NK-92 (cell line): ENCODE measurements around the gene ELK3.
"Not testable (repeated sequence)": the region's sequence is repeated elsewhere in the genome, so short reads cannot be mapped to it uniquely, and the experiment has no call there.

Source experiments
- DNase-seq: peaks from one replicate; lab custom pipeline; 2025; ENCODE audit not compliant: unreplicated experiment; lab: John Stamatoyannopoulos, UW

Gene ELK3

GRCh38 chr12:96302687-96303310, 108.6 kb downstream of the ELK3 start:
- no peak for DNase-seq

- no peak for DNase-seq
These were observed 109.5 kb downstream of the ELK3 start for GRCh38 chr12:96303653-96304052.

- no peak for DNase-seq
These were observed 111.5 kb downstream of the ELK3 start for GRCh38 chr12:96305665-96306064.

- DNase-seq, result no peak
These were observed 114.7 kb downstream of the ELK3 start for GRCh38 chr12:96308881-96309280.

- no peak for DNase-seq
These were observed 115.9 kb downstream of the ELK3 start for GRCh38 chr12:96310067-96310466.

GRCh38 chr12:96311191-96311590, 117.0 kb downstream of the ELK3 start:
- no peak for DNase-seq

- no peak for DNase-seq
These were observed 119.4 kb downstream of the ELK3 start for GRCh38 chr12:96313606-96314005.

- no peak for DNase-seq
These were observed 120.5 kb downstream of the ELK3 start for GRCh38 chr12:96314723-96315122.

- DNase-seq, result not testable (repeated sequence)
These were observed 121.7 kb downstream of the ELK3 start for GRCh38 chr12:96315741-96316481.

GRCh38 chr12:96317801-96318200, 123.6 kb downstream of the ELK3 start:
- not testable (repeated sequence) for DNase-seq
